ENCODE data around the gene SYT8.

The SYT8 gene

DNA sequence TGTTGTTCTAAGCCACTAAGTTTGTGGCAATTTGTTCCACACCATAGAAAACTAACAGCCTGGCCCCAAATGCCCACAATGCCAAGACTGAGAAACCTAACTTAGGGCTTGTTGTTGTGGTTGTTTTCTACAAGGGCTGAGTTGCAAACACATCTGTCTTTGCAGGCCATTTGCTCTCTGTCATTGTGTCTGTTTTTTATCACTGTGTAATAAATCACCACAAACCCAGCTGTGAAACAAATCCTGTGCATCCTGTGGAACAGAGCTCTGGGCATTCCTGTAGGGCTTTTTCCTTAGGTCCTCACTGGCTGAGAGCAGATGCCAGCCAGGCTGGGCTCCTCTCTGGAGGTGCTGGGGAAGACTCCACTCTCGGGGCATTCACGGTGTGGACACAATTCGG is 15.7 kb upstream of the SYT8 start:
- no peak for DNase-seq (ENCODE audit: low read depth in 2 of 2)

DNA sequence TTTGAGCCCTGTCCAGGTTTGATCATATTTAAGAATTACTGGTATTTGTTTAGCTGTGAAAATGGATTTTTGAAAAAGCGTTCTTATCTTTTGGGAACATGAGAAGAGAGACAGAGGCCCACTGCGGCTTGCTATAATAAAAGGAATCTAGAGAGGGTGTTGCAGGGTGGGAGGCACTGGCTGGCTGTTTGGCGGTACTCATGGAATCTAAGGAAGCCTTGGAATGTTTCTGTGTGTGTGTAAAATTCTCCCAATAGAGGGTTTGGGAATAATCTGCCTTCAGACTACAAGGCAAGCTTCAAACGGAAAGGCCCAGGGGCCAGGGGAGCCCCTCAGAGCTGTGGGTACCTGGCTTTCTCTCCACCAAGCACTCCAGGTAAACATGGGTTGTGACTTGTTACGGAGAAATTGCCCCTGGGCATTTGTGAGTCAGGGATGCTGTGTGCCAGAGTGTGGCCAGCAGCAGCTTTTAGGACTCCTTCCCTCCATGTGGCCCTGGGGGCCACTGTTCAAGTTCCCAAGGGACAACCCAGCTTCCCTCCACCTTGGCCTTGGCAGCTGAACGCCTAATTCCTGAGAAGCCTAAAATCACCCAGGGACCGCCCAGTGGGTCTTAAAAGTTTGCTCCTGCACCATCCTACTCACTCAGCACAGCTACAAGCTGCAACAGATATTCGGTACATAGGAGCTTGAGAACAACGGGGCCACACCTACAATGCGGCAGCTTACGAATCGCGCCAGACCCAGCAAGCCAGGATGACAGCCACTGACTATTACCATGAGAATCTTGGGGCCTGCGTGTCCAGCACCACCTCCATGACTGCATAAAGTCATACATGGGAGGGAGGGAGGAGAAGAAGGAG is 14.1 kb upstream of the SYT8 start:
- no peak for DNase-seq (ENCODE audit: low read depth in 2 of 2)

DNA sequence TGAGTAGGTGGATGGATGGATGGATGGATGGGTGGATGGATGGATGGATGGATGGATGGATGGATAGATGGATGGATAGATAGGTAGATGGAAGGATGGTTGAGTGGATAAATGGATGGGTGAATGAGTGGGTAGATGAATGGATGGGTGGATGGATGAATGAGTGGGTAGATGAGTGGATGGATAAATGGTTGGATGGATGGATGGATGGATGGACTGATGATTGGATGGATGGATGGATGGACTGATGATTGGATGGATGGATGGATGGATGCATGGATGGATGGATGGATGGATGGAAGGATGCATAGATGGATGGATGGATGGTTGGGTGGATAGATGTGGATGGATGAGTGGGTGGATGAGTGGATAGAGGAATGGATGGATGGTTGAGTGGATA is 13.2 kb upstream of the SYT8 start:
- DNase-seq (ENCODE audit: low read depth in 2 of 2) = no peak

DNA sequence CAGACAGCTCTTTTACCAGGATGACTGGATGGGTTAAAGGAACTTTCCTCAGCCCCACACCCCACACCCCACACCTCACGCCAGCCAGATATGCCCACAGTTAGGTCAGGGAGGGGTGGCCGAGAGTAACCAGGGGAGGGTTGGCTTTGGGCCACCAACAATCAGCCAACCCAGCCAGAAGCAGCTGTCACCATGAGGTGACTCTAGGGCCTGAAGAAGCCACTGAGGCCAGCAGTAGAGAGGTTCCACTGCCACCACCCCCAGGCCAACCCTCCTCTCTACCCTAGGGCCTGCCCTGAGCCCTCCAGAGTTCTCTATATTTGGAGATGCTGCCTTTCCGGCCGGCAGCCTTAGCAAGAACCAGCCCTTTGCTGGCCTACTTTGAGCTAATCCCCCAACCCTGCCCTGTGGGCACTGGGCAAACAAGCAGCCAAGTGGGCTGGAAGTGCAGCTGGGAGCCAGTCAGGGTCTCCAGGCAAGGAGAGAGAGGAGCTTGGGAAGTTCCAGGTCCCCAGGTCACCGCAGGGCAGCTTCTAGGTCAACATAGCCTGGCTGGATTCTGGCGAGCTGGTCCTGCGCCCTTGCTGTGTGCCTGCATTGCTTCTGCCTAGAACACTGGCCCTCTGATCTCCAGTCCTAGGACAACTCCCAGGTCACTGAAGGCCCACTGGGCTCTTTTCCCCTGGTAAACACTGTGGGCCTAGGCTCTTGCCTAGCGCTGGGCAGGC is 12.0 kb upstream of the SYT8 start:
- no peak for DNase-seq (ENCODE audit: low read depth in 2 of 2)

DNA sequence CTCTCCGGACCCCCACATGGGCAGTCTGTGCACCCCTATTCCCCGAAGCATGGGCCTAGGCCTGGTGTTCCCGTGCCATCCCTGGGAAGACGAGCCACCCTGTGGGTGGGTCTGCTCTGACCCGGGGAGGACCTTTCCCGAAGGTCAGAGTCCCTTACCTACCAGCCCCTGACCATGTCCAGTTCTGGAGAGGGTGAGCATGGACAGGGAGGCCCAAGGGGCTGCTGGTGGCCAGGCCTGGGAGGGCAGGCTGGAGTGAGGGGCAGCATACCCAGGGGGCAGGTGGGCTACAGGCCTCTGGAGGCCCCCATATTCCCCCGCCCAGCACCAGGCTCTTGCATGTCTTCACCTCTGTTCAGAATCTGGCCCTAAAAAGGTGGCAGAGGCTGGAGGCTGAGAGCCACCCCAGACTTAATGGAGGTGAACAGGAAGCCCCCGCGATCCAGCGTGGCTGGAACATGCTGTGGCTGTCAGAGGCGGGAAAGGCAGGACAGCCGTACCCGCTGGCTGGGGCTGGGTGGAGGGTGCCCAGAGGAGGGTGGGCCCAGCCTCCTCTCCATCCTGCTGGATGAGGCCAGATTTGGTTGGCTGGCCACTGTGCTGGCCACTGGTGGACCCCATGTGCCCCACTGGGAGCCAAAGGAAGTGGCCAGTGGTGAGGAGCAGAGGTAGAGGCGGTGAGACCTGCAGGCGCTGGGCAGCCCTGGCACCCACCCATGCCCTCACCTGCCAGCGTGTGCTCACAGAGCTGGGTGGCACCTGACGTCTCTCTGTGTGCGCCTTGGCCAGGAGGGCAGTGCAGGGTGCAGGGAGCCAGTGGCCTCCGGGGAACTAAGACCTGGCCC is 11.2 kb upstream of the SYT8 start:
- no peak for DNase-seq (ENCODE audit: low read depth in 2 of 2)

DNA sequence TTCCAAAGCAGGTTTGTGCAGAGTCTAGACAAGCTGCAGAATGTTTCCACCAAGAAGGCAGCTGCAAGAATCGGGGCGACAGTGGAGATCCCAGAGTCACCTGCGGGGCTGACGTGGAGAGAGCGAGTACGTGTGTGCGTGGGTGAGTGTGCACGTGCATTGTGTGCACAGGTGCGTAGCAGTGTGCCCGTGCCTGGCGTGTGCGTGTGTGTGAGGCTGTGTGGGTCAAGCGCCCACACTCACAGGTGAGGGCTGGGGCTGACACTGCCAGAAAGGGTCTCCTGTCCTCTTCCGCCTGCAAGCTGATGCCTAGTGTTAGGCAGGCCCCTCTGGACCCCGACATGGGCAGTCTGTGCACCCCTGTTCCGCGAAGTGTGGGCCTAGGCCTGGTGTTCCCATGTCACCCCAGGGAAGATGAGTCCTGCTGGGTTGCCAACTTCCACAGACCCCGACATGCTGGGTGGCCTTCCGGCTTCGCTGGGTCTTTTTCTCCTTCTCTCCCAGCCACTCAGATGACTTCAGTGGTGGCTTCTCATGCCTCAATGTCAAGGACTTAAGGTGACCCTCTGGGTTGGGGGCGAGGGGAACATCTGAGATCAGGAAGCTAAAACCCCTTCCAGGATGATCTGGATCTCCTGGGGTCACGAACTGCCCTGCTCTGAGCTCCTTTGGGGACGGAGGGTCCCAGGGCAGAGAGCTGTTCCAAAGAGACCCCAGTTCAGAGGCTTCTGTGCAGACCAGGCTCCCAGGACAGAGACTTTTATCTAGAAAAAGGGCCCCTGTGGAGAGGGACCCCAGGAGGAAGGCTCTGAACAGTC is 10.4 kb upstream of the SYT8 start:
- DNase-seq (ENCODE audit: low read depth in 2 of 2) = no peak

DNA sequence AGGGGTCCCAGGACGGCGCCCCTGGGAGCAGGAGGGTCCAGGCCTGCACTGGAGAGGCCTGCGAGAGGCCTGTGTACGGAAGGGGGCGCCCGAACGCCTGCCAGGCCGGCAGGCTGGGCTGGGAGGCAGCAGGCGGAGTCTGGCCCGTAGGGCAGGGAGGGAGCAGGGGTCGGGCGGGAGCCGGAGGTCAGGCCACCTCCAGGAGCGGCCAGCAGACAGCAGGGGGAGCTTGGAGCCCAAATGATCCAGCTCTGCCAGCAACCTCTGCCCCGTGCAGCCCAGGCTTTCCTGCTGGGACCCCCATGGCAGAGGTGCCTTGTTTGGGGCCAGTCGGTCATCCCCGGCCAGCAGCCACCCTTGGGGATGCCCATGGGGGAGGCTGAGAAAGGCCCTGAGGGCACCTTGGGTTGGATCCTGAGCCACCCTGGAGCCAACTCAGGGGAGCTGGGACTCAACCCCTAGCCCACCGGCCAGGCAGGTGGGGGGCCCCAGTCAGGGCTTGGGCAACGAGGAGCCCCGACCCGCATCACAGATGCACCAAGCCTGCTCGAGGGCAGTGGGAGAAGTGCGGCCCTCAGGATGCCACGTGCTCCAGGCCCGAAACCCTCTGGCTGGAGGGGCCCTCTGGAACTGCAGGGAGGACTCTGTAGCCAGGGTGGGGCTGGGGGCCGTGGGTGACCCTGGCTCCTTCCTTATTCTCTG is 9.6 kb upstream of the SYT8 start:
- DNase-seq (ENCODE audit: low read depth in 2 of 2) = no peak

DNA sequence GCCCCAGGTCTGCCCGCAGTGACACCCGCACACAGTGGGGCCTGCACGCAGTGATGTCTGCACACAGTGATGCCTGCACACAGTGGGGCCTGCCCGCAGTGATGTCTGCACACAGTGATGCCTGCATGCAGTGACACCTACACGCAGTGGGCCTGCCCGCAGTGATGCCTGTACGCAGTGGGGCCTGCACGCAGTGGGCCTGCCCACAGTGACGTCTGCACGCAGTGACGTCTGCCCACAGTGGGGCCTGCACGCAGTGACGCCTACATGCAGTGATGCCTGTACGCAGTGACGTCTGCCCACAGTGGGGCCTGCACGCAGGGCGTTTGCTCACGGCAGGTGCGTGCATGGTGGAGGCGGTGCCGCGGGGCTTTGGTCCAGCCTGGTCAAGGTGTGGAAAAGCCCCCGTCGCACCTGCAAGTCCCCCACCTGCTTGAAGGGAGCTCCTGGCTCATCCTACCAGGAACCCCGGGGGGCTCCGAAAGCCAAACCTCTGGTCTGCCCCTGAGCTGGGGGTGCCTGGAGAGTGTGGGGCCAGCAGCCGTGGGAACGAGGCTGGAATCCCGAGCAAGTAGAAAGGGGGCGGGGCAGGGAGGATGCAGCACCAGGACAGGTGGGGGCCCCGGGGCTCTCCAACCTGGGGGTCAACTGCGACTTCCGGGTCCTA is 8.9 kb upstream of the SYT8 start:
- DNase-seq (ENCODE audit: low read depth in 2 of 2) = no peak

DNA sequence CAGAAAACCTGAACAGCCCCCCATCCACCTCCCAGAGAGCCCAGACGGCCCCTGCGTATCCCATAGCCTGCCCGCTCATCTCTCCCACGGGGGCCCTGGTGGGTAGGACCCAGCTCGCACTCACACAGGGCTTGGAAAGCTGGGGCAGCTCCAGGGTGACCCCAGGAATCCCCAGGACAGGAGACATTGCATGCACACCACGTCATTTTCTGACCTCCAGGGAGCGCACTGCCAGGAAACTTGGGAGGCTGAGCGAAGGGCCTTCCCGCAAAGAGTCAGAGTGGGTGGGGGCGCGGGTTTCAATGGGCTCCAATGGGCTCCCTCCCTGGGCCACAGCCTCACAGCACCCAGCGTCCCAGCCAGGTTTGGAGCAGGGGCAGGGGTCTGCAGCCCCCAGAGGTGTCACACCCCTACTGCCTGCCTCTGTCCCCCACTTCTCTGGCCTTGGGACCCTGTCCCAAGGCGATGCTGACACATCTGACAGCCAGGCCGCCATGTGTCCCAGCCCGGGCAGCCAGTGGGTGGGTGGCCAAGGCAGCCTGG is 8.2 kb upstream of the SYT8 start:
- no peak for DNase-seq (ENCODE audit: low read depth in 2 of 2)

DNA sequence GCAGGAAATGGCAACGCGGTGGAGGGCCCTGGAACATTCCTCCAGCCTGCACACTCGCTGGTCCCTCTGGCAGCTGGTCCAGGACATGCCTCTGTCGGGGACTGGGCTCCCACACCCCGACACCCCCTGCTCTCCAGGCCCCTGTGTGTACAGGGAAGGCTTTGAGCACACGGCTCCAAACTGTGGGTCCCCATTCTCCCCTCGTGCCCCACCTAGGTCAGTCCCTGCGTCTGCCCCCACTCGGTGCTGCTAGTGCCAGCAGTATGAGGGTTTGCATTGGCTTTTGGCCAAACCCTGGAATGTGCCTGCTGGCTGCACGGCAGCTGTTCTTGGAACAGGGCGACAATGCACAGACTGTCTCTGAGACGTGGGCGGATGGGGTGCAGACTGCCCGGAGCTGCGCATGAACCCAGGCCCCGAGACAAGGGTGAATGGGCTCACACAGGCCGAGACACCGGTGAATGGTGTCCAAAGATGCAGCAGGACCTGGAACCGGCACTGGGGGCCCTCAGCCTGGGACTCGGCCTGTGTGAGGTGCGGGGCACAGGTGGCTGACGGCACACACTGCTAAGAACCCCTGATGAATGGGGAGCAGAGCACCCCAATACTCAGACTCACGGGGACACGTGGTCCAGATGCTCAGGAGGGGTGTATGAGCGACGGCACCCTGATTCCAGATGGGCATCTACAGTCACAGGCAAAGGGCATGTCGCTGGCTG is 7.5 kb upstream of the SYT8 start:
- DNase-seq (ENCODE audit: low read depth in 2 of 2) = no peak

DNA sequence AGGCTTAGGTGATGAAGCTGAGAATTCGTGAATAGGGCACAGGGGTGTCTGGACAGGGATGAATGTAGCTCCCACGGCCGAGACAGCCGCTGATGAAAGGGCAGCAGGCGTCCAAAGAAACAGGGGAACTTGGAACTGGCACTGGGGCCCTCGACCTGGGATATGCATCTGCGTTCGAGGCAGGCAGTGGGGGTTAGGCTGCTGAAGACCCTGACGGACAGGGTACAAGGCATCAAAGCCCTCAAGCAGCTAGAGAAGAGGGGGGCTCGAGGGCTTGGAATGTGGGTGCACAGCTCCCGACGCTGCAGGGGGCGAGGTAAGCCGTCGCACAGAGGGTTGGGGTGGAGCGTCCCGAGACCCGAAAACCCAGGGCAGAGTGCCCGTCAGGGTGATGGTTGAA is 6.9 kb upstream of the SYT8 start:
- DNase-seq (ENCODE audit: low read depth in 2 of 2) = no peak

DNA sequence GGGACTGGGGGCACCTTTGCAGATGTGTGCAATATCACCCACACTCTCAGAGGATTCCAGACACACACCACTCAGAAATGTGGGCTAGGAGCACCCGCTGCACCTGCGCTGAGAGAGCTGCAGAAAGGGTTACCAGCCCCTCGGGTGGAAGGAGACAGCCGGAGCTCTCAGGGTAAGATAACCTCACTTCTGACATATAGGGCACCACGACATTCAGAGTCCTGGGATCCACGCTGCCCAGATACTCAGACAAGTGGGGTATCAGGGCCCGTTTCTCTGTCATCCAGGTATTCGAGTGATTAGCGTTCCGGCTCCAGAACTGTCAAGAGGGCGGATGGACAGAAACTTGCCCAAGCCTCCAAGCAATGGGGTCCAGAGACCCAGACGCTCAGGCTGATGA is 6.2 kb upstream of the SYT8 start:
- DNase-seq (ENCODE audit: low read depth in 2 of 2) = no peak

DNA sequence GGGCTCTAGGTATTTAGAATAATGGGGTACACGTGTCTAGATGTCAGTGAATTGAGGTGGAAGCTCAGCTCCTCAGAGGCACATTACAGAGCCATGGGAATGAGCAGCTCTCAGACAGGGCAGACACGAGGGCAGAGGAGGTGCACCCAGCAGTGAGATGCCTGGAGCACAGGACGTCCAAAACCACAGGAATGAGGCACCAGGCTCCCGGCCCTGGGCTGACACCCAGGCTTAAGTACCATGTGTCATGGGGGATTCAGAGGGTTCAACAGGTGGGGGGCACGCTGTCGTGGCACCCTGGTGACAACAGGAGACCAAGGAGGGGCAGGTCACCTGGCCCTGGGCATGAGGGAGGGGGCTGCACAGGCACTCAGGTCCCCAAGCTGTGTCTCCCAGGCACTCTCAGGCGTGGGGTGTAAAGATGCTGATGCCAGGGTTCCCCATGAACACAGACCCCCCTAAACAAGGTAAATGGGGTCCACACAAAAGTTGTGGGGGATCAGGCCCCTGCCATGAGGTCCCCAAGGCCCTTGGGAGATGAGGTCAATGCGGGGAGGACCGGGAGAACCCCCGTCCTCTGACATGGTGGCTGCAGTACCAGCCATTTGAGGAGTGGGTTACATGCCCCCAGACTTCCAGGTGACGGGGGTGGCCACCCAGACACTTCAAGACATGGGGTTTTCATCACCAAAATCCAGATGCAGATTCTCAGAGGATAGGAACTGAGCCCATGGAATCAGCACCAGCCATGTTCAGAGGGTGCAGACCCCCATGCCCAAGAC is 5.6 kb upstream of the SYT8 start:
- no peak for DNase-seq (ENCODE audit: low read depth in 2 of 2)

DNA sequence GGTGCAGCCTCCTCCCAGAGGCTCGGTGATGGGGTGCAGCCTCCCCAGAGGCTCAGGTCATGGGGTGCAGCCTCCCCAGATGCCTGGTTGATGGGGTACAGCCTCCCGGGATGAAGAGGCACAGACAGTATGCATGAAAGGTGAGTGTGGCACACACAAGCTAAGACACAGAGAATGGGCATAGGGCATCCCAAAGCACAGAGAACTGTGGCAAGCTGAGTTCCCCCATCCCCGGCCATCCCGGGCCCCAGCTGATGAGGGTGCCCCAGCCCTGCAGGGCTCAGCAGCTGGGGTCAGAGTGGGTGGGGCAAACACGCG is 4.8 kb upstream of the SYT8 start:
- DNase-seq (ENCODE audit: low read depth in 2 of 2) = no peak

DNA sequence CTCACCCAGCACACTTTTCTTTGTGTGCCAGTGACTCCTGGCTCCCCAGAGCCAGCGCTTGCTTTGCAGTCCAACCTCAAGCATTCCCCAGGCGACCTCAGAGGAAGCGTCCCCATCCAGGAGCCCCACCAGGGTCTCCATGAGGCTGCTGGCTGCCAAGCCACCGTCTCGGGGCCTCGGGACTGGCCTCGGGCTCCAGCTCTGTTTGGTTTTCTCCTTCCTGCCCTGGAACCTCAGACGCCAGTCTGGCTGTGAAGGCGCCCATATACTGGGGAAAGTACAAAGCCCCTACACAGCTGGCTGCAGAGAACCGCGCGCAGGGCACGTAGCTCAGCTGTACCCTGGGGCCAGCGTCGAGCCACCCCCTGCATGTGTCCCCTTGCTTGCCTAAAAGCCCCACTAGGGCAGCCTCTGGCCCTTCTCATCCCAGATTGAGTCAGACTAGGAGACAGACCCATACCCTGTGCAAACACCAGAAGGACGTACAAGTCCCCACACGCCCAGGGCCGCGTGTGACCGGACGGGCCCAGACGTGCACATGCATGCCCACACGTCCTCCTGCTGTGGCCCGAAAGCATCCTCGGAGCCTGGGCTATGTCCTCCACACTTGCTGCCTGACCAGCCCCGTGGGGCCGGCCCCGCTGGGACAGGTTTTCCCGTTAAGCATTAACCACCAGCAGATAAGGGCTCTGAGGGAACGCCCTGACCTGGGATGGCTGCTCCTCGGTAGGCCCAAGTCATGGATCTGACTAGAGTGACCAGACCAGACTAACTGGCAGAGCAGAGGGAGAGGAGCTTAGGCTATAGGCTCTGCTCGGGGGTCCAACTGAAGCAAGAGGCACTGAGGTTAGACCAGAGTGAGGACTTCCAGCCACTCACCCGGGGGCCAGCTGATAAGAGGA is 4.2 kb upstream of the SYT8 start:
- DNase-seq (ENCODE audit: low read depth in 2 of 2) = no peak

DNA sequence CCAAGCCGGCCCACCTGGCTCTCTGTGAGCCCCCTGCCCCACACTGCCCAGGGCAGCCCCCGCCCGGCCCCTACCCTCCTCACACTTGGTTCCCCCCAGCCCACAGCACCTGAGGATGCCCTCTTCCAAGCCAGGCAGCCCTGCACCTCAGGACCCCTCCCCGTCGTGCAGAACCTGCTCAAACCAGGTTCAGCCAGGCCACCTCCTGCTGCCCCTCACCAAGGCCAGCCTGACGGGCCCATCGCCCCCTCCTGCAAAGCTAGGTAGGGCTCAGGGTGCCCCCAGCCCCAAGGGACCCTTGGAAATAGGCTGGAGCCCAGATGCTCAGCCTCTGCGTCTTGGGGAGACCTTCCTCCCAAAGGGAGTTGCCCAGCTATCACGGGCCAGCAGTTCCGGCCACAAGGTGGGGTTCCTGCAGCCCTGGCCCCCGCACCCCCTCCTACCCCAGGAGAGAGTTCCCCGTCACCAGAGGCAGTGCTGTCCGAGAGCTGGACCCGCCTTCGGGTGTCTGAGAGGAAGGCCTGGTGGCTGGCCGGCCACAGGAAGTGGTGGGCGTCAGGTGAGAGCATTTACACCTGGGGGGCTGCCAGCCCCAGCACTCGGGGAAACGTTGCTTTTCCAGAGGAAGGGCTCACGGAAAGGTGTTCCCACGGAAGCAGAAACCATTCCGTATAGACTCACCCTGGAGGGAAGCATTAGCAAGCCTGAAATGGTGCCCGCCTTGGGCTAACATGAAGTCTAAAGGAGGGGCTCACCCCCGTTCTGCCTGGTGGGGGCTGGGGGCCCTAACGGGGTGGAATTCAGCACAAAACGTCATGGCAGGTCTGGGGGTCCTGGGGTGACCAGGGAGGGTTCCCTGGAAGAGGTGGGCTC is 3.2 kb upstream of the SYT8 start:
- no peak for DNase-seq (ENCODE audit: low read depth in 2 of 2)
